Stimulated activated CD4-positive, alpha-beta T cell treated with anti-CD3 and anti-CD28 coated beads, Interleukin-1b, Interleukin-23, amount 100 ng/mL, for 4 hours (primary cell): Measurements from ENCODE around the gene SCT.

Experiments used
- DNase-seq, 2 donors: peaks; one replicate each; pipeline ENCODE4 v3.0.0-alpha.2; 2020; ENCODE audit warnings: low read depth in 2 of 2

SCT gene

GRCh38 chr11:610146-610801, 16.7 kb downstream of the SCT start:
- no peak for DNase-seq

- no peak for DNase-seq
Observed at GRCh38 chr11:609341-609811, 17.6 kb downstream of the SCT start.

- no peak for DNase-seq
Observed at GRCh38 chr11:608791-609251, 18.2 kb downstream of the SCT start.

DNA sequence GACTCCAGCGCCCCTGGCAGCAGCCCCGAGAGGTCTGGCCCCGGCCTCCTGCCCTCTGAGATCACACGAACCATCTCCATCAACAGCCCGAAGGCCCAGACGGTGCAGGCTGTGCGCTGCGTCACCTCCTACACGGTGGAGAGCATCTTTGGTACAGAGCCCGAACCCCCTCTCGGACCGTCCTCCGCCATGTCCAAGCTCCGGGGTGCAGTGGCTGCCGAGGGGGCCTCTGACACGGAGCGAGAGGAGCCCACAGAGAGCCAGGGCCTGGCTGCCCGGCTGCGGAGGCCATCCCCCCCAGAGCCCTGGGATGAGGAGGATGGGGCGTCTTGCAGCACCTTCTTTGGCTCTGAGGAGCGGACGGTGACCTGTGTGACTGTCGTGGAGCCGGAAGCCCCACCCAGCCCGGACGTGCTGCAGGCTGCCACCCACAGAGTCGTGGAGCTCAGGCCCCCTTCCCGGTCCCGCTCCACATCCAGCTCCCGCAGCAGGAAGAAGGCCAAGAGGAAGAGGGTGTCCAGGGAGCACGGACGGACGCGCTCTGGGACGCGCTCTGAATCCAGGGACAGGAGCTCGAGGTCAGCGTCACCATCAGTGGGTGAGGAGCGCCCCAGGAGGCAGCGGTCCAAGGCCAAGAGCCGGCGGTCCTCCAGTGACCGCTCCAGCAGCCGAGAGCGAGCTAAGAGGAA, 18.9 kb downstream of the SCT start:
- DNase-seq = no peak

GRCh38 chr11:607020-607780, 19.8 kb downstream of the SCT start:
- no peak for DNase-seq

- no peak for DNase-seq
Observed at GRCh38 chr11:606245-606644, 20.7 kb downstream of the SCT start.

DNA sequence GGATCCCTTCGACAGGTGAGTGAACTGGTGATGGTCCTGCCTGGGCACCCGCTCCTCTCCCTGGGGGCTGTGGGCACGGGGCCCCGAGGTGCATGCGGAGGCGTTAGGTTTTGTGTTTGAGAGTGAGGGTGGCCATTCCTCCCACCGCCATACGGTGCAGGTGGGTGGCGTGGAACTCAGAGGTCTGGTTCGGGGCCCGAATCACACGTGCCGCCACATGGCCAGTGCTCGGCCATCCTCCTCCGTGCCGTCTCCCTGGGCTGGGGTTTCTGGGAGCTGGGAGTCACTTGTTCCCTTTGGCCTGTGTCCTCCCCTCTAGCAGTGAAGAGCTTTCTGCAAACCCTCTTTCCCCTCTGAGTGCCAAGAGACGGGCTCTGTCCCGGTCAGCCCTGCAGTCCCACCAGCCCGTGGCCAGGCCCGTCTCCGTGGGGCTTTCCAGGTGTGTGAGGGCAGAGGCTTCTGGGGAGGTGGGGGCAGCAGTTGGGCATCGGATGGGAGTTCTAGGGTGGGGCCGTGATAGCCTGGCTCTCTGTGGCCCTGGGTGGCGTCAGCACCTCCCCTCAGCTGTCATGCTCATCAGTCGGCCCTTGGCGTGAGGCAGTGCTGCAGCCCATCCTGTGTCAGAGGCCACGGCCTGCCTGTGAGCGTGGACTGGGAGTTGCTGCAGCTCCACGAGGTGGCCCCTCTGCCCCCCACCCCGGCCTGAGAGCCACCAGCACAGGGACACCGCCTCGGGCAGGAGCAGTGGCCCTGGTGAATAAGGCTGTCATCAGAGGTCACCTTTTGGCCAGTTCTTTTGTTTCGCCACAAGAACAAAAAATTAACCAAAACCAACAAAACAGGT, 21.5 kb downstream of the SCT start:
- no peak for DNase-seq

GRCh38 chr11:603154-603553, 23.8 kb downstream of the SCT start:
- DNase-seq = no peak

DNA sequence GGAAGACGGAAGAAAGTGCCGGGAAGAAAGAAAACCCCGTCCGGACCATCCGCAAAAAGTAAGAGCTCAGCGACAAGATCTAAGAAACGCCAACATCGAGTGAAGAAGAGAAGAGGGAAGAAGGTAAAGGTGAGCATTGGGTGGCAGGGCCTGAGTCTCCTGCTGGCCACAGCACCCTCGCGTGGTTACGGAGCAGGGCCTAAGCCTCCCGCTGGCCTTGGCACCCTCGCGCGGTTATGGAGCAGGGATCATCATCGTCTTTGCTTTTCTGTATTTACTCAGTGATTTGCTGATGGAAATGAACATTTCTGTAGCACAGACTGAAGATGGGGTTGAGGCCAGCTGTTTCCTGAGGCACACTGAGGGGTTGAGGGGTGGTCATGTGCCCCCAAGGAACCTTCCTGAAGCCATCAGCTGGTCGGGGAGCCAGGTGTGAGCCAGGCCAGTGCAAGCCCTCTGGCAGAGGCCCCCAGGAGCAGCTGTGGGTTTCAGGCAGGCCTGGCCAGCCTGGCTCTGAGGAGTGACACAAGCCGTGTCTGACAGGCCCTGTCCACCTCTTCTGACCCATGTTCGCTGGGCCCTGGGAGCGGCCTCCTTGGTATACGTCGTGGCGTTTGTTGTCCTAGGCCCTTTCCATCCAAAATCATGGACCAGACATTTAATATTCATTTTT, 25.3 kb downstream of the SCT start:
- no peak for DNase-seq

DNA sequence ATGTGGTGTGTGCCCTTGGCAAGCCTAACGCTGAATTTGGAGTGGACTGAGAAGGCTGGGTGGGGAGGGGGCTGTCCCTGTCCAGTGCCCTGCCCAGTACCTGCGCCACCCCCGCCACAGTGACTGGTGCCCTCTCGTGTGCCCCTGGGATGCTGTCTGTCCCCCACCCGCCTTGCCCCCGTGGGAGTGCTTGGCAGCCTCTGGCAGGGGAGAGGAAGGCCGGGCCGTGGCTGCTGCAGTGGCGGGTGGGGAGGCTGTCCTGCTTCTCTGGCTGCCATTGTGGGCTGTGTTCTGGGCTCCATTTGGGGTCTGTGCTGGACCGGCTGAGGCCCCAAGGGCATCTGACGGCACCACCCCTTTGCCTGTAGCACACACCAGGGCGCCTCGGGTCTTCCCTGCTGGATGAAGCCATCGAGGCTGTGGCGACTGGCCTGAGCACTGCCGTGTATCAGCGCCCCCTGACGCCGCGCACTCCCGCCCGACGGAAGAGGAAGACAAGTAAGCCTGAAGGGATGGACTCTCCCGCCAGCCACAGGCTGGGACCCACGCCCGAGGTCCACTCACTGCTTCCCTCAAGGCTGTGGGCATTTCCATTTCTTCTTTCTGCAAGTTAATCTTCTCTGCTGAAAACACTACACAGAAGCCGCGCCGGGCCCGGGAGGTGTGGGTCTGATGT, 28.8 kb downstream of the SCT start:
- DNase-seq = no peak

GRCh38 chr11:597166-597725, 29.7 kb downstream of the SCT start:
- no peak for DNase-seq

- DNase-seq = no peak
Observed at GRCh38 chr11:596374-596773, 30.6 kb downstream of the SCT start.

GRCh38 chr11:595400-595799, 31.6 kb downstream of the SCT start:
- no peak for DNase-seq

DNA sequence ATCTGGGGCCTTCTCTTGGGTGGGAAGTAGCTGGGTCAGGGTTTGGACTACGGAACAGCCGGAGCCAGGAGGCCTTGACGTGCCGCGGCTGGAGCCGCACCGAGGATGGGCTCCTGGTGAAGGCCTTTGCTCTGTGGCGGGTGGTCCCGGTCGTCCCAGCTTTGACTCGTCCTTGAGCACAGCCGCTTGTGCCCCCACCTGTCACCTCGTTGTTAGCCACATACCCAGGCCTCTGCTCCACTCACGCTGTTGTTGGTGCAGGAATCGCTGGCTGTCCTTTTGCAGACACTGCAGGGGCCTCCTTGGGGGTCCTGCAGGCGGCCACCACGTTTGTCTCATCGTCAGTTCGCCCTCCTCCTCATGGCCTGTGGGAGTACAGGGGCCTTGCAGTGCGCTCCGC, 33.6 kb downstream of the SCT start:
- no peak for DNase-seq

- DNase-seq = no peak
Observed at GRCh38 chr11:592918-593317, 34.1 kb downstream of the SCT start.

GRCh38 chr11:592501-592900, 34.5 kb downstream of the SCT start:
- DNase-seq = no peak

- DNase-seq = no peak
Observed at GRCh38 chr11:590997-591396, 36.0 kb downstream of the SCT start.

- DNase-seq = no peak
Observed at GRCh38 chr11:589798-590197, 37.2 kb downstream of the SCT start.

- peak; percentile 42 to 55 for DNase-seq
Observed at GRCh38 chr11:587978-588380, 39.0 kb downstream of the SCT start.

GRCh38 chr11:587546-587945, 39.4 kb downstream of the SCT start:
- DNase-seq = no peak
